Breast epithelium (tissue), 4 donors: ENCODE data around the gene KRT6C. TPM values are rescaled to one million over a fixed set of nuclear protein-coding genes. Genes with fewer than 3 reads are reported as not detected.
"Not testable (repeated sequence)": the region's sequence is repeated elsewhere in the genome, so short reads cannot be mapped to it uniquely, and the experiment has no call there.

Experiments used
- DNase-seq, 2 donors: peaks; one replicate each; pipeline ENCODE4 v3.0.0-alpha.2; 2019; ENCODE audit warnings: low spot score in 2 of 2
- H3K27ac ChIP-seq, 2 donors: fragments of 200-600 bp; sonication (generic) in 1 of 2; one replicate each; pipeline ENCODE4 v1.5.1; 2016 to 2019; ENCODE audit warnings: mild to moderate bottlenecking in 1 of 2
- H3K27me3 ChIP-seq, 2 donors: fragments of 200-600 bp; sonication (generic) in 1 of 2; one replicate each; pipeline versions ENCODE4 v1.5.1 to v1.6.0; 2017 to 2019; ENCODE audit warnings: control low read depth in 1 of 2, mild to moderate bottlenecking in 1 of 2
- H3K36me3 ChIP-seq: fragments of 200-600 bp; one replicate; pipeline ENCODE4 v1.5.1; 2019
- H3K4me1 ChIP-seq, 2 donors: fragments of 200-600 bp; sonication (generic); one replicate each; pipeline ENCODE4 v1.5.1; 2016 to 2019; ENCODE audit warnings: control low read depth in 1 of 2
- H3K4me3 ChIP-seq, 3 donors: fragments of 200-600 bp; sonication (generic); 1 replicate in 2 of 3; 2 replicates in 1 of 3; pipeline ENCODE4 v1.5.1; 2016 to 2019; ENCODE audit warnings: mild to moderate bottlenecking in 3 of 3, moderate library complexity in 2 of 3
- H3K9me3 ChIP-seq, 2 donors: fragments of 200-600 bp; sonication (generic) in 1 of 2; one replicate each; pipeline ENCODE4 v1.5.1; 2016 to 2019; ENCODE audit warnings: control low read depth in 1 of 2
- CTCF ChIP-seq, 3 donors: fragments of 450-650 bp; IDR thresholded peaks; one replicate each; pipeline ENCODE4 v1.5.1; 2016 to 2017; ENCODE audit warnings: antibody characterized with exemption in 3 of 3, mild to moderate bottlenecking in 3 of 3, moderate library complexity in 3 of 3
- POLR2A ChIP-seq: fragments of 450-650 bp; IDR thresholded peaks from one replicate; pipeline ENCODE4 v1.6.1; 2016; ENCODE audit warnings: antibody characterized with exemption, mild to moderate bottlenecking, moderate library complexity
- POLR2AphosphoS5 ChIP-seq, 3 donors: sonication (generic); formaldehyde crosslinking; IDR thresholded peaks; one replicate each; pipeline ENCODE4 v1.6.1; 2017; ENCODE audit warnings: antibody characterized with exemption in 3 of 3
- intact Hi-C: fragments of 100-400 bp; cut with DNase I; formaldehyde crosslinking; loops from one replicate; pipeline ENCODE4 v1.15.1; 2023; ENCODE audit warnings: low total_unique reads
- total RNA-seq, 3 donors: library from RNA; depleted of rRNA; stranded (reverse); fragments of >200 nt; gene quantifications; one replicate each; pipeline ENCODE4 v1.1.0, GENCODE V29; 2016

KRT6C gene
- total RNA-seq, 3 donors from 2014 or later = not detected

- Histone ChIP-seq H3K27ac (peak overlapping the region in 1 of 2 donors; percentile 52), H3K9me3 (no peaks in the 10 kb centered on the region), H3K36me3 (no peaks in the 10 kb centered on the region), H3K4me3 (no peak overlapping the region), H3K4me1 (no peaks in the 10 kb centered on the region), H3K27me3 (no peaks in the 10 kb centered on the region)
- intact Hi-C loops = loop anchor here (10.0 kb wide), 1 partner anchor 638 kb away; no protein-coding TSS in a partner anchor
- TF ChIP-seq POLR2A (no peak), CTCF (IDR thresholded peaks at IDR 0.05) (peak; percentile 22 to 73 (median 51))
- DNase-seq = peak in 1 of 2 donors; percentile 42
These were observed 33.5 kb upstream of the KRT6C start for GRCh38 chr12:52506858-52507715.

GRCh38 chr12:52502877-52503276, 29.3 kb upstream of the KRT6C start:
- TF ChIP-seq POLR2AphosphoS5 (IDR thresholded peaks at IDR 0.05) (no peak), CTCF (IDR thresholded peaks at IDR 0.05) (no peak), POLR2A (no peak)
- Histone ChIP-seq H3K27me3 (no peaks in the 10 kb centered on the region), H3K36me3 (no peaks in the 10 kb centered on the region), H3K4me3 (no peak overlapping the region), H3K9me3 (no peaks in the 10 kb centered on the region), H3K4me1 (no peaks in the 10 kb centered on the region), H3K27ac (no peak overlapping the region)
- intact Hi-C loops = loop anchor here (10.0 kb wide), 1 partner anchor 642 kb away; no protein-coding TSS in a partner anchor
- no peak for DNase-seq

- no peak for TF ChIP-seq CTCF (IDR thresholded peaks at IDR 0.05)
- TF ChIP-seq POLR2AphosphoS5 (IDR thresholded peaks at IDR 0.05) = no peak
- TF ChIP-seq POLR2A = no peak
- no peak for DNase-seq
These were observed 27.9 kb upstream of the KRT6C start for GRCh38 chr12:52501490-52501889.

GRCh38 chr12:52500574-52500973, 27.0 kb upstream of the KRT6C start:
- DNase-seq, H3K9me3 ChIP-seq, H3K4me3 ChIP-seq, H3K27me3 ChIP-seq, H3K27ac ChIP-seq, H3K36me3 ChIP-seq: not testable (repeated sequence)
- peaks cover 0 to 11% of the 10 kb centered on the region in 2 donors for H3K4me1 ChIP-seq
- intact Hi-C loops = loop anchor here (10.0 kb wide), 1 partner anchor 644 kb away; no protein-coding TSS in a partner anchor

More at GRCh38 chr12:52501490-52501889, 27.9 kb upstream of the KRT6C start:
- Histone ChIP-seq H3K4me1 (peaks cover 0 to 1% of the 10 kb centered on the region in 2 donors), H3K4me3 (no peak overlapping the region), H3K36me3 (no peaks in the 10 kb centered on the region), H3K27me3 (no peaks in the 10 kb centered on the region), H3K27ac (no peak overlapping the region), H3K9me3 (no peaks in the 10 kb centered on the region)
- intact Hi-C loops = loop anchor here (10.0 kb wide), 1 partner anchor 643 kb away; no protein-coding TSS in a partner anchor

GRCh38 chr12:52499806-52500560, 26.4 kb upstream of the KRT6C start:
- Histone ChIP-seq H3K9me3 (no peaks in the 10 kb centered on the region), H3K27ac (no peak overlapping the region), H3K36me3 (no peaks in the 10 kb centered on the region), H3K4me3 (no peak overlapping the region), H3K27me3 (no peaks in the 10 kb centered on the region), H3K4me1 (peaks cover 2 to 15% of the 10 kb centered on the region in 2 donors)
- no peak for DNase-seq
- intact Hi-C loops = loop anchor here (10.0 kb wide), 1 partner anchor 645 kb away; no protein-coding TSS in a partner anchor
- TF ChIP-seq POLR2A (no peak), CTCF (IDR thresholded peaks at IDR 0.05) (no peak), POLR2AphosphoS5 (IDR thresholded peaks at IDR 0.05) (no peak)
